Fibroblast of the aortic adventitia (primary cell): ENCODE results near the gene THEM5. TPM values are rescaled to one million over a fixed set of nuclear protein-coding genes. Genes with fewer than 3 reads are reported as not detected.
A peak's percentile ranks its signal among the peaks of the same experiment; 100 is the strongest.

ENCODE experiments used
- DNase-seq: peaks from one replicate; pipeline ENCODE4 v3.0.0-alpha.2; 2010; ENCODE audit warnings: low read depth
- H3K4me3 ChIP-seq: 2 replicates; pipeline ENCODE4 v1.5.1; 2011; ENCODE audit warnings: low read depth, mild to moderate bottlenecking, control low read depth, low read length, moderate library complexity
- total RNA-seq: library from RNA; depleted of rRNA; stranded (reverse); fragments of >200 nt; gene quantifications from 2 replicates; pipeline ENCODE4 v1.2.3, GENCODE V29; 2012; ENCODE audit warnings: low replicate concordance
- TF ChIP-seq, protein P1 (sequence below): IDR thresholded peaks from 2 replicates; pipeline ENCODE4 v1.5.1; 2011; ENCODE audit warnings: mild to moderate bottlenecking, low read length, control low read depth, inconsistent platforms; ENCODE audit not compliant: insufficient read depth

Gene THEM5
- total RNA-seq, 1 donor, result not detected

DNA sequence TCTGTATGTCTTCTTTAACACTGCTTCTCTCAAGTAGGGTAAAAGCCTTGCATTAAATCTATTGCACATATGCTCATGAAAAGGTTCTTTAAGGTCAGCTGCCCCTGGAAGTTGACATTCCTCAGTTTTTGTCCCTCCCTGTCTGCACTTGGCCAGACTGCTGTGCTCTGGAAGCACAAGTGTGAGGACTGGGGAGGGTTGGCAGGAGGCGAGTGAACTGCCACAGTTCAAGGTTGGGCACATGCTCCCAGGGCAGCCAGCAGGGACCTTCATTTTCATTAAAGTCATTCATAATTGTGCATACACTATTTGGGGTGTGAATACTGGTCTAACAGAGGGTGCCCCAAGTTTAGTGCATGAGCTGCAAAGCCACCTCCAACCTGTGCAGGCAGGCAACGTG, 10.9 kb upstream of the THEM5 start:
- DNase-seq, result no peak
- TF ChIP-seq, protein P1, sequence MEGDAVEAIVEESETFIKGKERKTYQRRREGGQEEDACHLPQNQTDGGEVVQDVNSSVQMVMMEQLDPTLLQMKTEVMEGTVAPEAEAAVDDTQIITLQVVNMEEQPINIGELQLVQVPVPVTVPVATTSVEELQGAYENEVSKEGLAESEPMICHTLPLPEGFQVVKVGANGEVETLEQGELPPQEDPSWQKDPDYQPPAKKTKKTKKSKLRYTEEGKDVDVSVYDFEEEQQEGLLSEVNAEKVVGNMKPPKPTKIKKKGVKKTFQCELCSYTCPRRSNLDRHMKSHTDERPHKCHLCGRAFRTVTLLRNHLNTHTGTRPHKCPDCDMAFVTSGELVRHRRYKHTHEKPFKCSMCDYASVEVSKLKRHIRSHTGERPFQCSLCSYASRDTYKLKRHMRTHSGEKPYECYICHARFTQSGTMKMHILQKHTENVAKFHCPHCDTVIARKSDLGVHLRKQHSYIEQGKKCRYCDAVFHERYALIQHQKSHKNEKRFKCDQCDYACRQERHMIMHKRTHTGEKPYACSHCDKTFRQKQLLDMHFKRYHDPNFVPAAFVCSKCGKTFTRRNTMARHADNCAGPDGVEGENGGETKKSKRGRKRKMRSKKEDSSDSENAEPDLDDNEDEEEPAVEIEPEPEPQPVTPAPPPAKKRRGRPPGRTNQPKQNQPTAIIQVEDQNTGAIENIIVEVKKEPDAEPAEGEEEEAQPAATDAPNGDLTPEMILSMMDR, result no peak
- H3K4me3 ChIP-seq, result no peak overlapping the region

GRCh38 chr1:151862604-151863003, 9.1 kb upstream of the THEM5 start:
- no peak overlapping the region for H3K4me3 ChIP-seq
- TF ChIP-seq, protein P1, result no peak
- DNase-seq, result no peak

DNA sequence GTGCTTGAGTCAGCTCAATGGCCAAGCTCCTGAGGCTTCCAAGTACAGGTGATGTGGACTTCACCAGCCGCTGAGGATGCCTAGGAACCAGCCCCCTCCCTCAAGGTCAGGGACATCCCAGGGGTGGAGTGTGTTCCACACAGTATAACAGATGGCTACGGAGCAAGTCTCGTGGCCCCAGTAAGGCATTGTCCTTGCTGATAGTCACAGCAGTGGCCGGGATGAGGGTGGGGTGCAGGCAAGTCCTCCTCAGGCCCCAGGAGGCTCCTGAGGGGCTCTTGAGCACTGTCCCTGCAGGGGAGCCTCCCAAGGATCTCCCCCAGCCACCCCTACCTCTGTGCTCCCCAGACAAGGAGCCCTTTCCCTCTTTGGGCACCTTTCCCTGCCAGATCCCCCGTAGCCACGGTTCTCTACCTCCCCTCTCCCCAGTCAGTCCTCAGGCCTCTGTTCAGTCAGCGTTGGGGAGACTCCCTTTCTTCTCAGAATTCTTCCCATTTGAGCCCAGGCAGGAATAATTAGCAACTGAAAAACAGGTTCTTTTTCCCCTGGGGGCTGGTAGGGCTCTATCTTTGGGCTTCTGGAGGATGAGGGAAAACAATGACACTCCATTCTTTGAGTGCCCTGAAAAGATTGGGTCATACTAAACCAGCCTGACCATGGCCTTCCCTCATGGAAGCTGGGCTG, 7.1 kb upstream of the THEM5 start:
- DNase-seq, result no peak
- H3K4me3 ChIP-seq, result no peak overlapping the region
- TF ChIP-seq, protein P1, result no peak

- no peak overlapping the region for H3K4me3 ChIP-seq
- no peak for DNase-seq
- TF ChIP-seq, protein P1, result no peak
Observed at GRCh38 chr1:151859891-151860293, 6.4 kb upstream of the THEM5 start.

- H3K4me3 ChIP-seq, result no peak overlapping the region
- TF ChIP-seq, protein P1, result no peak
- DNase-seq, result no peak
Observed at GRCh38 chr1:151858886-151859665, 5.6 kb upstream of the THEM5 start.

GRCh38 chr1:151858030-151858746, 4.7 kb upstream of the THEM5 start:
- peak; percentile 64 for DNase-seq
- TF ChIP-seq, protein P1, result no peak
- H3K4me3 ChIP-seq, result no peak overlapping the region
